GM15510 (cell line): ENCODE results near the gene NYAP2.

Experiments used
- POLR2A ChIP-seq: IDR thresholded peaks from 3 replicates; pipeline ENCODE4 v1.6.1; 2011; ENCODE audit warnings: borderline replicate concordance; ENCODE audit not compliant: insufficient read length; ENCODE audit errors: extremely low read depth

The NYAP2 gene

DNA sequence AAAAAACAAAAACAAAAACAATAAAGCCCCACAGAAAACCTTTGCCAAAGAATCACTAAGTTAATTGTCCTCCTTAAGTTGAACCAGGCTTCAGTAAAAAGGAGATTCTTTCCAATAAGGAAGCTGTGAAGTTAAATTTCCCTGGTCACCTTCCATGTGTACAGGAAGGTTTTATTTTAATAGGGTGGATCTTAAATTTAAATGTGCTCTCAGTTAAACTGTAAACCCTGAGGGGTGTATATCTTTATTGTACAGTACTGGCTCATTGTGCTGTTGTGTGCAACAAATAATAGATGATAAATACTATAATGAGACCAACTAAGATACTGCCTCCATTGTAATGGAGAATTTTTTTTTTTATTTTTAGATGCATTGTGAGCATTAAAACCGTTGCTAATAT lies 97.1 kb downstream of the NYAP2 start:
- TF ChIP-seq POLR2A = no peak

GRCh38 chr2:225497166-225497565 lies 97.7 kb downstream of the NYAP2 start:
- no peak for TF ChIP-seq POLR2A

DNA sequence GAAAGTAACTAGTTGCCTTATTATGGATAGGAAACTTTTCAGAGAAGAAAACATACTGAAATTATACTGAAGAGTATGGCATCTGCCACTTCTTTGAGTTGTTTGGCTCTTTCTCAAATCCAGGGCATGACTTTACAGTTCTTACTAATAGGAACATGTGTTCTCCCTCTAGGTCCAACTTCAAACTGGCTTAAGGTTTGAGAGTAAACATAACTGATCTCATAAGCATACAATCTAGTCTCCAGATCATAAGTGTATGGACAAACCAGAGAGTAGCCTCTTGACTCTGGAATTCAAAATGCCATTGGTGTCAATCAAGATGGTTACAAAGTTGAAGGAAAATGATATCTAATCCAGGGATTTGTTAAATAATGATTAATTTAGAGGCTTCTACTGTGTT lies 101.5 kb downstream of the NYAP2 start:
- no peak for TF ChIP-seq POLR2A

DNA sequence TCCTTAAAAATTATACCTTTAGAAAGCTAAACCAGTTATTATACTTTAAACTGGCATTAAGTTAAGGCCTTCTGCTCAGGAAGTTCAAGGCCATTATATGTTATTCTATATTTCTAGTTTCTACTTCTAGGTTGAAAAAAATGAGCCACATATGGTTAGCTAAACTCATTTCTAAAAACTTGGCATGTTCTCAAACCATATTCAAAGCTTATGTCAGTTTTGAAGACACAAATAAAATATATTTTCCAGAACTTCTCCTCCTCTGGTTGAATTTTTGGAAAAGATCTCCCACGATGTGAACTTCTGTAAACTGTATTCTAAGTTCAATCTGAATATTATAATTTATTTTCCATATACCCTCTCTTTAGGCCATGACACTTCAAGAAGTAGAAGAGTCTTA lies 103.5 kb downstream of the NYAP2 start:
- no peak for TF ChIP-seq POLR2A

DNA sequence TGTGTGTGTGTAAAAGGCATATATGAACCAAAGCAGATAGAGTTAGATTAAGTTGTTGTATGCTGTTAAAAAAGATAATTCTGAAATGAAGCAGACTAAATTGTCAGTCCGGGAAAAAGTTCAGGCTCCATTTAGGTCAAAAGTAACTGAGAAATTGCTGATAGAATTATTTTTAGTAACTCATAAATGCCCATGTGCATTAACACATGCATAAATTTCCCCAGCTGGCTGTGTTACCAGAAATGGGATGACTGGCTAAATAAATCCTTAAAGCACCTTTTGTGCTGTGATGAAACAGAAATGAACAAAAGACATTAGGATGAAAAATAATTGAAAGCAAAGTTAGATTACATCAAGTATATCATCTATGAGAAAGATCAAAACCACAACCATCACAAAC lies 111.3 kb downstream of the NYAP2 start:
- no peak for TF ChIP-seq POLR2A

GRCh38 chr2:225512469-225512868 lies 113.0 kb downstream of the NYAP2 start:
- no peak for TF ChIP-seq POLR2A

GRCh38 chr2:225512876-225513540 lies 113.5 kb downstream of the NYAP2 start:
- no peak for TF ChIP-seq POLR2A

GRCh38 chr2:225515033-225515432 lies 115.5 kb downstream of the NYAP2 start:
- no peak for TF ChIP-seq POLR2A

DNA sequence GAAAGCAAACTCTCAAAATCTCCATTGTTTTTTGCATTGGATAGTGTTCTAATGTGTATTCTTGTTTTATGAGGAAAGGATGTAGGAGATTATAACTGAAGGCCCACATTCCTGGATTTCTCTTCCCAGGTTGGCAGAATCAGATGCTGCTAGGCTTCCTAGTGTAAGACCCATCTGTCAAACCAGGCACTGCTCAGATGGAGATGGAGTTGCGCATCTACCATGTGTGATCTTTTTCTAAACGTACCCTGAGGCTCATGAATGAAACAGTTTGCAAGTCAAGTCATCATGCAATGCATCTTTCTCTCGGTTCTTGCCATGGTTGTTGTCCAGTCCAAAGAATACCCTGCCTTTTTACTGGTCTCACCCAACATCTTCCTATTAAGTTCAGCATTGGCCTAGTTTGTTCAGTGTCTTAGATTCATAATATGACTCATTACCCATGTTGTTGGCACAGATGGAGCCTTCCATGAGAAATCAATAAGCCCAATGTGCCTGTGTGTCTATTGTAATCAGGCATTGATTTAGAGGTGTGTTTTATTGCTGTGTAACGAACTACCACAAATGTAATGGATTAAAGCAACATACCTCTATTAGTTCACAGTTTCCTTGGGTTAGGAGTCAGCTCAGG lies 127.4 kb downstream of the NYAP2 start:
- no peak for TF ChIP-seq POLR2A

DNA sequence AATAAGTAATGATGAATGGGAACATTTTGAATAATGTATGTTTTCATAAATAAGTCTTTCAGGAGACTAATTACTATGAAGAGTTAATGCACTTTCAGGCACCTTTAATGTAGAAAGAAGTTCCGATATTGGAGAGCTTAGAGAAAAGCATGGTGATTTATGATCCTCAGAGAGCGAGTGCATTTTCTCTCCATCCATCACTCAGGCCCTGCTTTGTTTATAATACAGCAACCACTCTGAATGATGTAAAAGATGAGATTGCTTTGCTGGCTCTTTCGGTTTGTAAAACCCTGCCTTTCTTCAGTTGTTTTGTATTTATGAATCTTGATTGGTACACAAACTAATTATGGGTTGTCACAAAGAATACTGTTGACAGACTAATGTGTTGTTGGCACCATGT lies 132.0 kb downstream of the NYAP2 start:
- TF ChIP-seq POLR2A = no peak

- TF ChIP-seq POLR2A = no peak
Observed at GRCh38 chr2:225532096-225532495, 132.6 kb downstream of the NYAP2 start.

DNA sequence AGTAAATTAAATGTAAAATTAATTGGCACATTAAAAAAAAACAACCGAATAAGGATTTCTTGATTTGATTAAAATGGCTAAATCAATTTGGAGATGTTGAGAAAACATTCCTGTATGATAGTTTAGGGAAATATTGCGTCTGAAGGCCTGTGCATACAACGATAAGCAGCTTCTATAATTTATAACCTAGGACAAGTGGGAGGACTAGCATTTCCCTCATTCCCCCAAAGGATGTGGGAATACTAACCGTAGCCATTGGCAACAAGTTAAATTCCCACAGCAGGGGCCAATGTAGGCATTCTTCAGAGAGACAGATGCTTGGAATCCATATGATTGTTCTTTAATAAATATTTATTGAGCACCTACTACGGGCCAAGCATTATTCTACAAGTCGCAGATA lies 134.5 kb downstream of the NYAP2 start:
- TF ChIP-seq POLR2A = no peak

DNA sequence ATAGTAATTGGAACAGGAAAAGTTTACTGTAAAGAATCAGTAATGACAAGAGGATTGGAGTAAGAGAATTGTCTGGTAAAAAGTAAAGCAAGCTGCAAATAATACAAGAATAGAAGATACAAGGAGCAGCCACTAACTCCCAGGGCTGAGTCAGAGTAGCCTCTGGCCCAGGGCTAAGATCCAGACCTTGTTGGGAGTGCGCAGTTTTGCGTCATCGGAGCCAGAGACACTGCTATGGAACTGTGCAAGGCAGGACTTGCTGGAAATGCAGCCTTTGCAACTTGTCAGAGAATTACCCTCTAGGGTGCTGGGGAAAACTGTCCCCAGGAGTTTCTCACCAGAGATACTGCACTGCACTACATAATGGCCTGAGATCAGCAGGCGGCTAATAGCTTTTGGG lies 135.2 kb downstream of the NYAP2 start:
- TF ChIP-seq POLR2A = no peak

- no peak for TF ChIP-seq POLR2A
Observed at GRCh38 chr2:225536036-225536435, 136.5 kb downstream of the NYAP2 start.

DNA sequence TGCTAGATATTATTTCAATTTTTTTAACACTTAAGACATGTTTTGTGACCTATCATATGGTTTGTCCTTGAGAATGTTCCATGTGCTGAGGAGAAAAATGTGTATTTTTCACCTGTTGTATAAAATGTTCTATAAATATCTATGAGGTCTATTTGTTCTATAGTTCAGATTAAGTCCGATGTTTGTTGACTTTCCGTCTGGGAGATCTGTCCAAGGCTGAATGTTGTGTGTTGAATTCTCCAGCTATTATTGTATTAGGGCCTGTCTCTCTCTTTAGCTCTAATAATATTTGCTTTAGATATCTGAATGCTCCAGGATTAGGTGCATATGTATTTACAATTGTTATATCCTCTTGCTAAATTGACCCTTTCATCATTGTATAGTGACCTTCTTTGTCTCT lies 144.1 kb downstream of the NYAP2 start:
- TF ChIP-seq POLR2A = no peak

DNA sequence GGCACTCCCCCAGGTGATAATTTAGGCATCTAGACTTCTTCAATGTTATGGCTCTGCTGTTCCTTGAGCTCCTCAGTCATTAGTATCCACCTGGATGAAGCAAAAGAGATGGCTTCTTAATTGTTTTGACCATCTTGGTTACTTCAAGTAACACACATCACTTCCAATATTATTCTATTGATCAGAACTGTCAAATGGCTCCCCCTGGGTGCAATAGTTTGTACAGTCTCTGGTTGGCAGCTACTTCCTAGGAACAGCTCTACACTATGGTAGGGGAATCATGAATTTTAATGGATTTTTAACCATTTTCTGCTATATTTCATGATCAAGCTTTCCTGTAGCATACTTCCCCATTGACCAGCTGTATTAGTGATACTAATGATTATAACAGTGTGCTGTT lies 157.0 kb downstream of the NYAP2 start:
- TF ChIP-seq POLR2A = no peak
